NCI-H226 (cell line): ENCODE measurements around the gene SPINK14.
A peak's percentile ranks its signal among the peaks of the same experiment; 100 is the strongest.

Experiments
- DNase-seq: peaks from one replicate; pipeline ENCODE4 v3.0.0-alpha.2; 2015

The SPINK14 gene, protein sequence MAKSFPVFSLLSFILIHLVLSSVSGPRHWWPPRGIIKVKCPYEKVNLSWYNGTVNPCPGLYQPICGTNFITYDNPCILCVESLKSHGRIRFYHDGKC

GRCh38 chr5:148168246-148168645 is at the start of gene SPINK14:
SPINK14 (plus strand) TSS chr5:148168546; CDS start chr5:148169733, 1,187 bp downstream.
- no peak for DNase-seq

DNA sequence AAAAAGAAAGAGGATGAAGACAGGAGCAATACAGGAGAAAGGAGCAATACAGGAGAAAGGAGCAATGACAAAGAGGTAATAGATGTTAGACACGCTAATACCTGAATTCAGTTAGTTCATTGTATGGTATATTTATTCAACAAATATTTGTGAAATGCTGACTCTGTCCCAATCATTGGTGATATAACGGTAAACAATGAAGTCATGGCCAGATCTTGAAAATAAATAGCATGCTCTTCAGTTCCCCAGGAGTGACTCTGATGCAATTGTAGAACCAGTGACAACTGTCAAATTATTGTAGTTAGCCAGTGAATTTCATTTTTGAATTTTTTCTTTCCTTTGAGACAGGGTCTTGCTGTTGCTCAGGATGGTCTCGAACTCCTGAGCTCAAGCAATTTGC is 48.0 kb upstream of the SPINK14 start:
- DNase-seq: no peak

GRCh38 chr5:148125641-148126040 is 42.7 kb upstream of the SPINK14 start:
- no peak for DNase-seq

- DNase-seq: no peak
These were observed 33.0 kb upstream of the SPINK14 start for GRCh38 chr5:148135091-148136048.

GRCh38 chr5:148140846-148141245 is 27.5 kb upstream of the SPINK14 start:
- no peak for DNase-seq

DNA sequence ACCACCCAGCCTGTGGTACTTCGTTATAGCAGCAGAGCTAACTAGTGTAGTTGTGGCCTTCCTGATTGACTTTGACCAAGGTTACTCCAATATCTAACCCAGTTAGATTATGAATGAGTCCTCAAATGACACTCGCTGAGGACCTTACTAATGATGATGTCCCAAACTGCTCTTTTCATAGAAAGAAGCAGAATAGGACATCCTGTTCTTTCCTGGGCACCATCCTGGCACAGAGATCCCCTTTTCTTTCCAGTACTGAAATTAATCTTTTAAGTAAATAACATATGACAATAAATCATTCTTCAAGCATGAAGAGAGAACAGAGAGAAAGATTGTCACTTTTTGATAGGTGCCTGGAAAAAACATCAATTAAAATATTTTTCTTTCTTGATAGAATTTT is 26.7 kb upstream of the SPINK14 start:
- DNase-seq: no peak

- peak; percentile 17 for DNase-seq
These were observed 22.4 kb upstream of the SPINK14 start for GRCh38 chr5:148145916-148146315.

DNA sequence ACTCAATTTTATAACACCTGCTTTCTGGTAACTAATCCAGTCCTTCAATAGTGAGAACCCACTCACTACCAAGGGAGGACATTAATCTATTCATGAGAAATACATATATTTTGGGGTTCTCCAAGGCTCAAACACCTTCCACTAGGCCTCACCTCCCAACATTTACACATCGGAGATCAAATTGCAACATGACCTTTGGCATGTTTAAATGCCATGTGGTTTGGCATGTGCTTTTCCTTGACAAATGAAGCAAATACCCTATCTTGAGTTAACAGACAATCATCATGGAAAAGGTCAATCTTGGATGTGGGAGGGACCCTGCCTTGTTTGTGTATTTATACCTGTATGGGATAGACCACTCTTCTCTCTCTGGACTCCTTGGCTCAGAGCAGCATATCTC is 21.9 kb upstream of the SPINK14 start:
- DNase-seq: no peak

- no peak for DNase-seq
These were observed 20.9 kb upstream of the SPINK14 start for GRCh38 chr5:148147415-148147814.

GRCh38 chr5:148151872-148152271 is 16.5 kb upstream of the SPINK14 start:
- no peak for DNase-seq

- no peak for DNase-seq
These were observed 15.6 kb upstream of the SPINK14 start for GRCh38 chr5:148152781-148153180.

- no peak for DNase-seq
These were observed 11.7 kb upstream of the SPINK14 start for GRCh38 chr5:148156609-148157008.

DNA sequence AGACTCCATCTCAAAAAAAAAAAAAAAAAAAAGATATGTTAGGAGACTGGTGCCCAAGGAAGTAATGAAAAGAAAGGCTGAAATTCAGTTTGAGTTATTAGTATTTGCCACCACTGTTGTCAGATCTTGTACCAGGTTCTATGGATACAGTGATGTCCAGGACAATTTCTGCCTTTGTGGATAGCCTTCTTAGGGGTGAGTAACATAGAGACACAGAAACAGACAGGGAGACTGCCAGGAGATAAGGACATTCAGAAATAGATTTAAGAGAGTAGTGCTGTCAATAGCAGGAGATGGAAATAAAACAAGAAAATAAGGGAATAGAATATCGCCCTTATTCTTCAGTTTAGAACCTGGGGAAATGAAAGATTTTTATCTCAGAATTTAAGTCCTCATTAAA is 6.3 kb upstream of the SPINK14 start:
- DNase-seq: no peak

- no peak for DNase-seq
These were observed 5.0 kb upstream of the SPINK14 start for GRCh38 chr5:148163345-148163744.

- DNase-seq: no peak
These were observed 1.6 kb upstream of the SPINK14 start for GRCh38 chr5:148166550-148167283.

DNA sequence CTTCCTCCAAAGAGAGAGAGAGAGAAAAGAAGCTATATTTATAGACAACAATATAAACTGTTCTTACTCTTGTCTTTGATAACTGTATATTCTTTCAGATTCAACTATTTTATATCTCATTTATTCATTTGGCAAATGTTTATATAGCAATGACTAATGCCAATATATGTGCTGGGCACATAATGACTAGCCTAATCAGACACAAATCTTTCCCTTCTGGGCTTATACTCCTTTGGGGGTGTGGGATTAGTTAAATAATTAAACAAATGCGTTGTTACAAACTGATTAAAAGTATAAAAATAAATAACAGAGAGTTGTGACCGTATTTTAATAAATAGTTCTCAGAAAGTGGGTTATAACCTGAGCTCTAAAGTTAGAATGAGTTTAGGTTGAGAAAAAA is 4.0 kb downstream of the SPINK14 start:
- no peak for DNase-seq

DNA sequence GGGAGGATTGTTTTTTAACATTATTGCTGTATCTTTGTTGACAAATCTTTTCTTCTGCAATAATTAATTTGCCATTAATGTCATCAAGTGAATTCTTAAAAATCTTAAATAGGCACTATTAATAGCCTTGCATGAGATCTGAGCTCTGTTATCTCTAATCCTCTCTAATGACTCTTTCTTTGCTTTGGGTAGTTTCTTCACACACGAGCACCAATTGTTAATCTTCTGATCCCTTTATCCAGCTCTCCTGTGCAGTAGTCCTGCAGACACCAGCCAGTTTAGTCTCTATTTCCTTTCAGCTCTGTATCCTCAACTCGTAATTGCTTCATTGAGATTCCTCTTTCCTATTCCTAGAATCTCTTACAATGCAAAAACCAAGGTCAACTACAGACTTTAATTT is 8.1 kb downstream of the SPINK14 start:
- no peak for DNase-seq

DNA sequence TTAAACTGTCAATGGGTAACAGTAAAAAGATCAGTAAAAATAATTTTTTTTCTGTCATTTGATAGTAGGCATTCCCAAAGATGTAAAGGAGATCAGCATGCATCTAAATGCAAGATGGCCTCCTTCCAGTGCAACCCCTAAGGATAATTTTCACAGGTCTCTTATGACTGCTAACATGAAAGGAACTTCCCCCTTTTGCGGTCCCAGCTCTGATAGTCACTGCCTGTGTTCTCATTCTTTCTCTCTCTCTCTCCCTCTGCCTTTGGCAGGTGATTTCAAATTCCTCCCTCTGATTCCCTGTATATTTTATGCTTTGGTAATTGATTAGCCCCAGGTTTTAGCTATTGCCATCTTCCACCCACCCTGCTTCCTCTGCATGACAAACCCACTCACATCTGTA is 8.9 kb downstream of the SPINK14 start:
- no peak for DNase-seq

- DNase-seq: peak; percentile 10
These were observed 11.0 kb downstream of the SPINK14 start for GRCh38 chr5:148179234-148179824.

DNA sequence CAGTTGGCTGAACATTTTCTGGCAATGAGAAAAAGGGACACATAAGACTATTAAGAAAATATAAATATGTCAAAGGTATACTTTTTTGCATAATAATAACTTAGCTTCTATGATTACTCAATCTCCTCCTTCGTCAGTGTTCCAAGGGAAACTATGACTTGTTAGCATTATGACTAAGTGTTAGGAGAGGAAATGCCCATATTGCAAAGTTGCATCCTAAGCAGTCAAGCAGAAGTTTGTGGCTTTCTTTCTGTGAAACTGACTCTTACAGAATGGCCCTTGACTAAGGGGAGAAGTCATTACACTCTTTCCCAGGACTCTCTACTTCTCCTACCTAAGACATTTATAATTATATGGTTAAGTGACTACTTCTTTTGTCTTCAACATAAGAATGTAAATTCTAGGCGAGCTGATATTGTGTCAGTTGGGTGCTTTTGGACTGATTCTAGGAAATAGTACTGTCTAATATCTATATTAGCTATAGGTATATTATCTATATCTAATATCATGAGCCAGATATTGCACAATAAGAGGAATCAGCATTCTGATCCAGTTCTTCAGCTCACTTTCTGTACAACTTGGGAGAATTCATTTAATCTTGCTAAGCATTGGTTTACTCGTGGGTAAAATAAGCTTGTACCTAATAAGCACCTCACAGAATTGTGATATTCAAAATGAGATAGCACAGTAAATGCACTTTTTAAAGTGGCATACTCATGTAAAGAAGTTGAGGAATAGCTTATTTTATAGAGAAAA is 18.1 kb downstream of the SPINK14 start:
- DNase-seq: peak; percentile 35

GRCh38 chr5:148191010-148191409 is 22.7 kb downstream of the SPINK14 start:
- no peak for DNase-seq

GRCh38 chr5:148193202-148193601 is 24.9 kb downstream of the SPINK14 start:
- no peak for DNase-seq

- no peak for DNase-seq
These were observed 32.8 kb downstream of the SPINK14 start for GRCh38 chr5:148201151-148201550.
